Measurements from ENCODE around the gene CCDC149.

DNA sequence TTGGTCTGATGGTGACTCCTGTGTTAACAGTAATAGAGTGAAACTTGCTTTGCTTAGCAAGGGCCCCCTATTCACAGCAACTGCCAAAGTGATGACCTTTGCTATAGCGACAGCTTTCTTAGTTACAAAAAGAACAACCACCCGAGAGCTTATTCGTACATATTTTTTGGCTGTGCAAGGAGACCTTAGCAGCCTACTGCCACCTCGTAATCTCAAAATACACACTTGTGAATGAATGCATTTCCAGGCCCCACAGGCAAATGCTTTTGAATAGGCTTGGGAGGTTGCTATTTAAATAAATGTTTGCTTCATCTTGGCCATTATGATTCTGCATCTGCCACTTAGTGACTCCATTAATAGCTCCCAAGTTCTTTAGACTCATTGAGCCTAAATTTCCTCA lies 47.4 kb downstream of the CCDC149 start:
- TF ChIP-seq, protein P1, sequence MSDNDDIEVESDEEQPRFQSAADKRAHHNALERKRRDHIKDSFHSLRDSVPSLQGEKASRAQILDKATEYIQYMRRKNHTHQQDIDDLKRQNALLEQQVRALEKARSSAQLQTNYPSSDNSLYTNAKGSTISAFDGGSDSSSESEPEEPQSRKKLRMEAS (IDR thresholded peaks at IDR 0.05) = no peak
- TF ChIP-seq GABPA (IDR thresholded peaks at IDR 0.05 in 1 of 2, conservative IDR thresholded peaks at IDR 0.05 in 1 of 2) (no peak), TAF1 (conservative IDR thresholded peaks at IDR 0.05) (no peak), JUND (IDR thresholded peaks at IDR 0.05) (no peak), EGR1 (IDR thresholded peaks at IDR 0.05; ENCODE audit: low read depth in 2 of 2) (no peak), RAD21 (IDR thresholded peaks at IDR 0.05) (no peak), HNF4G (IDR thresholded peaks at IDR 0.05) (no peak)
- TF ChIP-seq, protein P2, sequence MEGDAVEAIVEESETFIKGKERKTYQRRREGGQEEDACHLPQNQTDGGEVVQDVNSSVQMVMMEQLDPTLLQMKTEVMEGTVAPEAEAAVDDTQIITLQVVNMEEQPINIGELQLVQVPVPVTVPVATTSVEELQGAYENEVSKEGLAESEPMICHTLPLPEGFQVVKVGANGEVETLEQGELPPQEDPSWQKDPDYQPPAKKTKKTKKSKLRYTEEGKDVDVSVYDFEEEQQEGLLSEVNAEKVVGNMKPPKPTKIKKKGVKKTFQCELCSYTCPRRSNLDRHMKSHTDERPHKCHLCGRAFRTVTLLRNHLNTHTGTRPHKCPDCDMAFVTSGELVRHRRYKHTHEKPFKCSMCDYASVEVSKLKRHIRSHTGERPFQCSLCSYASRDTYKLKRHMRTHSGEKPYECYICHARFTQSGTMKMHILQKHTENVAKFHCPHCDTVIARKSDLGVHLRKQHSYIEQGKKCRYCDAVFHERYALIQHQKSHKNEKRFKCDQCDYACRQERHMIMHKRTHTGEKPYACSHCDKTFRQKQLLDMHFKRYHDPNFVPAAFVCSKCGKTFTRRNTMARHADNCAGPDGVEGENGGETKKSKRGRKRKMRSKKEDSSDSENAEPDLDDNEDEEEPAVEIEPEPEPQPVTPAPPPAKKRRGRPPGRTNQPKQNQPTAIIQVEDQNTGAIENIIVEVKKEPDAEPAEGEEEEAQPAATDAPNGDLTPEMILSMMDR (IDR thresholded peaks at IDR 0.05; ENCODE audit: low read depth, low read length, missing input control) = no peak
- TF ChIP-seq, protein P3, sequence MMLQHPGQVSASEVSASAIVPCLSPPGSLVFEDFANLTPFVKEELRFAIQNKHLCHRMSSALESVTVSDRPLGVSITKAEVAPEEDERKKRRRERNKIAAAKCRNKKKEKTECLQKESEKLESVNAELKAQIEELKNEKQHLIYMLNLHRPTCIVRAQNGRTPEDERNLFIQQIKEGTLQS (IDR thresholded peaks at IDR 0.05) = no peak
- TF ChIP-seq, protein P4, sequence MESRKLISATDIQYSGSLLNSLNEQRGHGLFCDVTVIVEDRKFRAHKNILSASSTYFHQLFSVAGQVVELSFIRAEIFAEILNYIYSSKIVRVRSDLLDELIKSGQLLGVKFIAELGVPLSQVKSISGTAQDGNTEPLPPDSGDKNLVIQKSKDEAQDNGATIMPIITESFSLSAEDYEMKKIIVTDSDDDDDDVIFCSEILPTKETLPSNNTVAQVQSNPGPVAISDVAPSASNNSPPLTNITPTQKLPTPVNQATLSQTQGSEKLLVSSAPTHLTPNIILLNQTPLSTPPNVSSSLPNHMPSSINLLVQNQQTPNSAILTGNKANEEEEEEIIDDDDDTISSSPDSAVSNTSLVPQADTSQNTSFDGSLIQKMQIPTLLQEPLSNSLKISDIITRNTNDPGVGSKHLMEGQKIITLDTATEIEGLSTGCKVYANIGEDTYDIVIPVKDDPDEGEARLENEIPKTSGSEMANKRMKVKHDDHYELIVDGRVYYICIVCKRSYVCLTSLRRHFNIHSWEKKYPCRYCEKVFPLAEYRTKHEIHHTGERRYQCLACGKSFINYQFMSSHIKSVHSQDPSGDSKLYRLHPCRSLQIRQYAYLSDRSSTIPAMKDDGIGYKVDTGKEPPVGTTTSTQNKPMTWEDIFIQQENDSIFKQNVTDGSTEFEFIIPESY (IDR thresholded peaks at IDR 0.05) = no peak
- TF ChIP-seq, protein P5, sequence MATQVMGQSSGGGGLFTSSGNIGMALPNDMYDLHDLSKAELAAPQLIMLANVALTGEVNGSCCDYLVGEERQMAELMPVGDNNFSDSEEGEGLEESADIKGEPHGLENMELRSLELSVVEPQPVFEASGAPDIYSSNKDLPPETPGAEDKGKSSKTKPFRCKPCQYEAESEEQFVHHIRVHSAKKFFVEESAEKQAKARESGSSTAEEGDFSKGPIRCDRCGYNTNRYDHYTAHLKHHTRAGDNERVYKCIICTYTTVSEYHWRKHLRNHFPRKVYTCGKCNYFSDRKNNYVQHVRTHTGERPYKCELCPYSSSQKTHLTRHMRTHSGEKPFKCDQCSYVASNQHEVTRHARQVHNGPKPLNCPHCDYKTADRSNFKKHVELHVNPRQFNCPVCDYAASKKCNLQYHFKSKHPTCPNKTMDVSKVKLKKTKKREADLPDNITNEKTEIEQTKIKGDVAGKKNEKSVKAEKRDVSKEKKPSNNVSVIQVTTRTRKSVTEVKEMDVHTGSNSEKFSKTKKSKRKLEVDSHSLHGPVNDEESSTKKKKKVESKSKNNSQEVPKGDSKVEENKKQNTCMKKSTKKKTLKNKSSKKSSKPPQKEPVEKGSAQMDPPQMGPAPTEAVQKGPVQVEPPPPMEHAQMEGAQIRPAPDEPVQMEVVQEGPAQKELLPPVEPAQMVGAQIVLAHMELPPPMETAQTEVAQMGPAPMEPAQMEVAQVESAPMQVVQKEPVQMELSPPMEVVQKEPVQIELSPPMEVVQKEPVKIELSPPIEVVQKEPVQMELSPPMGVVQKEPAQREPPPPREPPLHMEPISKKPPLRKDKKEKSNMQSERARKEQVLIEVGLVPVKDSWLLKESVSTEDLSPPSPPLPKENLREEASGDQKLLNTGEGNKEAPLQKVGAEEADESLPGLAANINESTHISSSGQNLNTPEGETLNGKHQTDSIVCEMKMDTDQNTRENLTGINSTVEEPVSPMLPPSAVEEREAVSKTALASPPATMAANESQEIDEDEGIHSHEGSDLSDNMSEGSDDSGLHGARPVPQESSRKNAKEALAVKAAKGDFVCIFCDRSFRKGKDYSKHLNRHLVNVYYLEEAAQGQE (IDR thresholded peaks at IDR 0.05) = no peak

Data from liver (tissue), 3 donors.